Central memory CD8-positive, alpha-beta T cell (primary cell): ENCODE data around the gene ZNF385A.

Experiments used
- ATAC-seq: fragments of 150-1000 bp; cut with Tn5 transposase; replicated peaks from 2 replicates; pipeline ENCODE4 v1.10.0; 2022; ENCODE audit warnings: mild to moderate bottlenecking, moderate FRiP score, moderate number of reproducible peaks; ENCODE audit not compliant: poor library complexity, severe bottlenecking; ENCODE audit errors: extremely low read depth
- DNase-seq, 2 donors: peaks; one replicate each; pipeline ENCODE4 v3.0.0; 2021; ENCODE audit warnings: low spot score in 2 of 2
- H3K27ac Mint-ChIP-seq: one replicate; pipeline ENCODE4 v1.8.0; 2022; ENCODE audit warnings: low read depth, mild to moderate bottlenecking, moderate library complexity, mixed read lengths
- H3K27me3 Mint-ChIP-seq: one replicate; pipeline ENCODE4 v1.8.0; 2022; ENCODE audit warnings: mixed read lengths
- H3K36me3 Mint-ChIP-seq: one replicate; pipeline ENCODE4 v1.8.0; 2022; ENCODE audit warnings: mild to moderate bottlenecking, moderate library complexity, mixed read lengths; ENCODE audit not compliant: insufficient read depth
- H3K4me1 Mint-ChIP-seq: one replicate; pipeline ENCODE4 v1.8.0; 2022; ENCODE audit warnings: mixed read lengths
- H3K4me3 Mint-ChIP-seq: one replicate; pipeline ENCODE4 v1.8.0; 2022; ENCODE audit warnings: mild to moderate bottlenecking, moderate library complexity, mixed read lengths
- H3K9me3 Mint-ChIP-seq: one replicate; pipeline ENCODE4 v1.8.0; 2022; ENCODE audit warnings: mixed read lengths

ZNF385A gene

GRCh38 chr12:54421175-54421878, 36.8 kb upstream of the ZNF385A start:
- peaks cover 36% of the 10 kb centered on the region for H3K4me1 Mint-ChIP-seq
- H3K27ac Mint-ChIP-seq, result peak overlapping the region; percentile 79
- no peaks in the 10 kb centered on the region for H3K27me3 Mint-ChIP-seq
- no peak for DNase-seq
- ATAC-seq, result no peak
- H3K36me3 Mint-ChIP-seq, result peaks cover 16% of the 10 kb centered on the region
- H3K4me3 Mint-ChIP-seq, result peak overlapping the region; percentile 79
- no peaks in the 10 kb centered on the region for H3K9me3 Mint-ChIP-seq

GRCh38 chr12:54420766-54421144, 36.2 kb upstream of the ZNF385A start:
- no peak for DNase-seq
- no peaks in the 10 kb centered on the region for H3K9me3 Mint-ChIP-seq
- peaks cover 42% of the 10 kb centered on the region for H3K4me1 Mint-ChIP-seq
- H3K4me3 Mint-ChIP-seq, result peak overlapping the region; percentile 79
- peaks cover 16% of the 10 kb centered on the region for H3K36me3 Mint-ChIP-seq
- H3K27ac Mint-ChIP-seq, result peak overlapping the region; percentile 79
- H3K27me3 Mint-ChIP-seq, result no peaks in the 10 kb centered on the region
- ATAC-seq, result no peak

GRCh38 chr12:54419088-54419887, 34.8 kb upstream of the ZNF385A start, which contains the start of gene ITGA5:
TSS of gene ITGA5 (minus strand) at chr12:54419266. CDS start at chr12:54419198, 68 bp downstream.
- no peaks in the 10 kb centered on the region for H3K9me3 Mint-ChIP-seq

GRCh38 chr12:54418441-54419087, 34.0 kb upstream of the ZNF385A start:
- peak overlapping the region; percentile 79 for H3K4me3 Mint-ChIP-seq
- no peaks in the 10 kb centered on the region for H3K27me3 Mint-ChIP-seq
- no peak for ATAC-seq
- H3K36me3 Mint-ChIP-seq, result peaks cover 25% of the 10 kb centered on the region
- no peaks in the 10 kb centered on the region for H3K9me3 Mint-ChIP-seq
- DNase-seq, result no peak
- H3K27ac Mint-ChIP-seq, result peak overlapping the region; percentile 98
- H3K4me1 Mint-ChIP-seq, result peaks cover 60% of the 10 kb centered on the region

More at GRCh38 chr12:54419088-54419887, 34.8 kb upstream of the ZNF385A start, which contains the start of gene ITGA5:
- DNase-seq (no peak), ATAC-seq (peak; percentile 22)
- H3K4me3 Mint-ChIP-seq, result peak within 1 kb of the TSS; percentile 79
- H3K27ac Mint-ChIP-seq, result peak within 1 kb of the TSS; percentile 98
- no peaks in the 10 kb centered on the region for H3K27me3 Mint-ChIP-seq
- H3K4me1 Mint-ChIP-seq, result peaks cover 53% of the 10 kb centered on the region
- peaks cover 22% of the 10 kb centered on the region for H3K36me3 Mint-ChIP-seq

- peaks cover 67% of the 10 kb centered on the region for H3K4me1 Mint-ChIP-seq
- ATAC-seq (no peak), DNase-seq (peak in 1 of 2 donors; percentile 46)
- H3K27me3 Mint-ChIP-seq, result no peaks in the 10 kb centered on the region
- peaks cover 30% of the 10 kb centered on the region for H3K36me3 Mint-ChIP-seq
- peak overlapping the region; percentile 79 for H3K4me3 Mint-ChIP-seq
- H3K27ac Mint-ChIP-seq, result peak overlapping the region; percentile 98
- H3K9me3 Mint-ChIP-seq, result no peaks in the 10 kb centered on the region
These were observed 33.3 kb upstream of the ZNF385A start for GRCh38 chr12:54417712-54418440.

- DNase-seq (no peak), ATAC-seq (no peak)
- Mint-ChIP-seq H3K27me3 (no peaks in the 10 kb centered on the region), H3K36me3 (peaks cover 32% of the 10 kb centered on the region), H3K9me3 (no peaks in the 10 kb centered on the region), H3K4me3 (peak overlapping the region; percentile 79), H3K4me1 (peaks cover 71% of the 10 kb centered on the region), H3K27ac (peak overlapping the region; percentile 98)
These were observed 32.4 kb upstream of the ZNF385A start for GRCh38 chr12:54416687-54417603.

- Mint-ChIP-seq H3K27me3 (no peaks in the 10 kb centered on the region), H3K9me3 (no peaks in the 10 kb centered on the region), H3K4me3 (peak overlapping the region; percentile 79), H3K4me1 (peaks cover 62% of the 10 kb centered on the region), H3K27ac (peak overlapping the region; percentile 98), H3K36me3 (peaks cover 37% of the 10 kb centered on the region)
- no peak for DNase-seq
- no peak for ATAC-seq
These were observed 30.8 kb upstream of the ZNF385A start for GRCh38 chr12:54415221-54415929.

GRCh38 chr12:54413284-54414190, 29.0 kb upstream of the ZNF385A start:
- Mint-ChIP-seq H3K9me3 (no peaks in the 10 kb centered on the region), H3K36me3 (peaks cover 39% of the 10 kb centered on the region), H3K4me3 (peak overlapping the region; percentile 72), H3K27me3 (no peaks in the 10 kb centered on the region), H3K4me1 (peaks cover 62% of the 10 kb centered on the region), H3K27ac (peak overlapping the region; percentile 98)
- peak; percentile 89 for ATAC-seq
- peak; percentile 56 to 90 for DNase-seq

- ATAC-seq (peak; percentile 20), DNase-seq (no peak)
- peaks cover 36% of the 10 kb centered on the region for H3K36me3 Mint-ChIP-seq
- H3K27ac Mint-ChIP-seq, result peak overlapping the region; percentile 98
- H3K27me3 Mint-ChIP-seq, result no peaks in the 10 kb centered on the region
- peak overlapping the region; percentile 72 for H3K4me3 Mint-ChIP-seq
- H3K4me1 Mint-ChIP-seq, result peaks cover 60% of the 10 kb centered on the region
- H3K9me3 Mint-ChIP-seq, result no peaks in the 10 kb centered on the region
These were observed 28.3 kb upstream of the ZNF385A start for GRCh38 chr12:54412786-54413185.

GRCh38 chr12:54412348-54412747, 27.8 kb upstream of the ZNF385A start:
- peaks cover 59% of the 10 kb centered on the region for H3K4me1 Mint-ChIP-seq
- DNase-seq (no peak), ATAC-seq (no peak)
- peaks cover 40% of the 10 kb centered on the region for H3K36me3 Mint-ChIP-seq
- H3K4me3 Mint-ChIP-seq, result peak overlapping the region; percentile 72
- no peaks in the 10 kb centered on the region for H3K9me3 Mint-ChIP-seq
- peak overlapping the region; percentile 98 for H3K27ac Mint-ChIP-seq
- no peaks in the 10 kb centered on the region for H3K27me3 Mint-ChIP-seq
